Measurements from ENCODE around the gene GTF3A.

- no peak for TF ChIP-seq CTCF (conservative IDR thresholded peaks at IDR 0.05; ENCODE audit: low read depth in 2 of 2)
- TF ChIP-seq CREB1 (CRISPR knock-in tag; IDR thresholded peaks at IDR 0.05; ENCODE audit: low read depth), result no peak
- no peak for TF ChIP-seq EZH2 (IDR thresholded peaks at IDR 0.05; ENCODE audit: low read depth, unreplicated experiment)
- no peak for TF ChIP-seq REST (IDR thresholded peaks at IDR 0.05; ENCODE audit: unreplicated experiment)
- no peak for TF ChIP-seq NANOG (IDR thresholded peaks at IDR 0.05; ENCODE audit: borderline replicate concordance)
- TF ChIP-seq POLR2AphosphoS5 (IDR thresholded peaks at IDR 0.05; ENCODE audit: low read depth), result no peak
- no peak for TF ChIP-seq EZH2phosphoT487 (IDR thresholded peaks at IDR 0.05; ENCODE audit: unreplicated experiment)
- no peak for TF ChIP-seq ETS1 (IDR thresholded peaks at IDR 0.05)
- TF ChIP-seq ZNF114 (CRISPR knock-in tag; IDR thresholded peaks at IDR 0.05), result no peak
- no peak for TF ChIP-seq STAT1 (IDR thresholded peaks at IDR 0.05; ENCODE audit: unreplicated experiment)
- no peak for TF ChIP-seq ZNF331 (CRISPR knock-in tag; IDR thresholded peaks at IDR 0.05; ENCODE audit: low read depth)
- TF ChIP-seq JUNB (IDR thresholded peaks at IDR 0.05; ENCODE audit: unreplicated experiment), result no peak
- TF ChIP-seq ZNF462 (CRISPR knock-in tag; IDR thresholded peaks at IDR 0.05), result no peak
Measured at GRCh38 chr13:27419328-27419727, 5.1 kb upstream of the GTF3A start.

All from GM23338 (cell line).